ENCODE data around the gene RASAL3.

The RASAL3 gene

GRCh38 chr19:15439078-15439799 lies 25.1 kb downstream of the RASAL3 start:
- no peak overlapping the region for H3K4me3 ChIP-seq (ENCODE audit: low read length)
- DNase-seq (ENCODE audit: low read depth, low spot score): no peak

GRCh38 chr19:15438577-15438976 lies 25.8 kb downstream of the RASAL3 start:
- DNase-seq (ENCODE audit: low read depth, low spot score): no peak
- no peak overlapping the region for H3K4me3 ChIP-seq (ENCODE audit: low read length)

GRCh38 chr19:15438124-15438496 lies 26.2 kb downstream of the RASAL3 start:
- no peak for DNase-seq (ENCODE audit: low read depth, low spot score)
- H3K4me3 ChIP-seq (ENCODE audit: low read length): no peak overlapping the region

- DNase-seq (ENCODE audit: low read depth, low spot score): no peak
- H3K4me3 ChIP-seq (ENCODE audit: low read length): no peak overlapping the region
Measured at GRCh38 chr19:15437355-15438123, 26.8 kb downstream of the RASAL3 start.

- no peak overlapping the region for H3K4me3 ChIP-seq (ENCODE audit: low read length)
- no peak for DNase-seq (ENCODE audit: low read depth, low spot score)
Measured at GRCh38 chr19:15436826-15437110, 27.6 kb downstream of the RASAL3 start.

GRCh38 chr19:15436012-15436825 lies 28.1 kb downstream of the RASAL3 start:
- no peak overlapping the region for H3K4me3 ChIP-seq (ENCODE audit: low read length)
- no peak for DNase-seq (ENCODE audit: low read depth, low spot score)

GRCh38 chr19:15433519-15434069 lies 30.8 kb downstream of the RASAL3 start:
- H3K4me3 ChIP-seq (ENCODE audit: low read length): peak overlapping the region; percentile 77
- DNase-seq (ENCODE audit: low read depth, low spot score): no peak

GRCh38 chr19:15432629-15433518 lies 31.5 kb downstream of the RASAL3 start:
- H3K4me3 ChIP-seq (ENCODE audit: low read length): peak overlapping the region; percentile 77
- DNase-seq (ENCODE audit: low read depth, low spot score): peak; percentile 79

GRCh38 chr19:15432018-15432494 lies 32.3 kb downstream of the RASAL3 start:
- DNase-seq (ENCODE audit: low read depth, low spot score): no peak
- H3K4me3 ChIP-seq (ENCODE audit: low read length): peak overlapping the region; percentile 91

GRCh38 chr19:15431396-15432017 lies 32.8 kb downstream of the RASAL3 start:
- peak overlapping the region; percentile 91 for H3K4me3 ChIP-seq (ENCODE audit: low read length)
- no peak for DNase-seq (ENCODE audit: low read depth, low spot score)

- no peak for DNase-seq (ENCODE audit: low read depth, low spot score)
- H3K4me3 ChIP-seq (ENCODE audit: low read length): peak overlapping the region; percentile 91
Measured at GRCh38 chr19:15430526-15431120, 33.7 kb downstream of the RASAL3 start.

GRCh38 chr19:15429825-15430467 lies 34.4 kb downstream of the RASAL3 start:
- DNase-seq (ENCODE audit: low read depth, low spot score): no peak
- H3K4me3 ChIP-seq (ENCODE audit: low read length): no peak overlapping the region

GRCh38 chr19:15428956-15429824 lies 35.2 kb downstream of the RASAL3 start:
- no peak overlapping the region for H3K4me3 ChIP-seq (ENCODE audit: low read length)
- DNase-seq (ENCODE audit: low read depth, low spot score): no peak

GRCh38 chr19:15427991-15428471 lies 36.3 kb downstream of the RASAL3 start:
- DNase-seq (ENCODE audit: low read depth, low spot score): no peak

GRCh38 chr19:15427350-15427700 lies 37.0 kb downstream of the RASAL3 start:
- H3K4me3 ChIP-seq (ENCODE audit: low read length): no peak overlapping the region
- no peak for DNase-seq (ENCODE audit: low read depth, low spot score)

More at GRCh38 chr19:15427991-15428471, 36.3 kb downstream of the RASAL3 start:
- H3K4me3 ChIP-seq (ENCODE audit: low read length): no peak overlapping the region
